Posterior vena cava (tissue), 2 donors: ENCODE results near the gene RPS6KB1. TPM values are rescaled to one million over a fixed set of nuclear protein-coding genes. Genes with fewer than 3 reads are reported as not detected.
"Not testable (repeated sequence)": the region's sequence is repeated elsewhere in the genome, so short reads cannot be mapped to it uniquely, and the experiment has no call there.

ENCODE experiments used
- DNase-seq: peaks from one replicate; pipeline ENCODE4 v3.0.0-alpha.2; 2020; ENCODE audit warnings: low spot score
- intact Hi-C, 2 donors: fragments of 100-400 bp; cut with DNase I; formaldehyde crosslinking; loops; one replicate each; pipeline versions ENCODE4 v1.14.1 to v1.14.2; 2022 to 2023
- total RNA-seq, 2 donors: library from RNA; stranded (reverse); fragmentation: NEBNext Ultra II Directional; extraction: Animal tissue kit (Norgen Biotek cat#: 25700); gene quantifications; one replicate each; pipeline ENCODE4 v1.2.1, GENCODE V29; 2021
- donor health status: DM: yes; HTN: yes; CAD: no.
- donor health status: DM: yes; HTN: yes; CAD: no.

Gene RPS6KB1
- total RNA-seq, 2 donors from 2014 or later, result 31.7 to 41.0 TPM

- DNase-seq, result no peak
Observed at GRCh38 chr17:59916446-59916845, 23.5 kb downstream of the RPS6KB1 start.

GRCh38 chr17:59920637-59921036 lies 27.7 kb downstream of the RPS6KB1 start:
- DNase-seq, intact Hi-C loops: not testable (repeated sequence)

More at GRCh38 chr17:59916446-59916845, 23.5 kb downstream of the RPS6KB1 start:
- intact Hi-C loops, result loop anchor here in 1 of 2 donors (10.0 kb wide), 1 partner anchor 128 kb away; no protein-coding TSS in a partner anchor

GRCh38 chr17:59930121-59930520 lies 37.2 kb downstream of the RPS6KB1 start:
- intact Hi-C loops, DNase-seq: not testable (repeated sequence)

GRCh38 chr17:59930768-59931167 lies 37.8 kb downstream of the RPS6KB1 start:
- DNase-seq, intact Hi-C loops: not testable (repeated sequence)

GRCh38 chr17:59933317-59933716 lies 40.4 kb downstream of the RPS6KB1 start:
- intact Hi-C loops, DNase-seq: not testable (repeated sequence)

- intact Hi-C loops, DNase-seq: not testable (repeated sequence)
Observed at GRCh38 chr17:59940697-59941096, 47.8 kb downstream of the RPS6KB1 start.

- intact Hi-C loops, result no loop called here
- DNase-seq, result no peak
Observed at GRCh38 chr17:59941131-59941530, 48.2 kb downstream of the RPS6KB1 start.

GRCh38 chr17:59946433-59946832 lies 53.5 kb downstream of the RPS6KB1 start:
- DNase-seq, intact Hi-C loops: not testable (repeated sequence)

GRCh38 chr17:59947310-59947709 lies 54.4 kb downstream of the RPS6KB1 start:
- intact Hi-C loops, DNase-seq: not testable (repeated sequence)

GRCh38 chr17:59950049-59950448 lies 57.1 kb downstream of the RPS6KB1 start:
- intact Hi-C loops, result no loop called here

GRCh38 chr17:59954856-59955255 lies 61.9 kb downstream of the RPS6KB1 start:
- intact Hi-C loops, result no loop called here
- DNase-seq, result no peak

More at GRCh38 chr17:59950049-59950448, 57.1 kb downstream of the RPS6KB1 start:
- DNase-seq, result no peak

GRCh38 chr17:59959574-59959973 lies 66.7 kb downstream of the RPS6KB1 start:
- intact Hi-C loops, DNase-seq: not testable (repeated sequence)

GRCh38 chr17:59962739-59963318 lies 69.9 kb downstream of the RPS6KB1 start:
- intact Hi-C loops, result loop anchor here in 1 of 2 donors (10.0 kb wide), 1 partner anchor 72 kb away; no protein-coding TSS in a partner anchor
- DNase-seq, result no peak

- peak; percentile 84 for DNase-seq
- intact Hi-C loops, result loop anchor here in 1 of 2 donors (10.0 kb wide), 1 partner anchor 71 kb away; no protein-coding TSS in a partner anchor
Observed at GRCh38 chr17:59963738-59964481, 71.0 kb downstream of the RPS6KB1 start.

- intact Hi-C loops, result loop anchor here in 1 of 2 donors (10.0 kb wide), 1 partner anchor 70 kb away; no protein-coding TSS in a partner anchor
Observed at GRCh38 chr17:59964482-59965328, 71.8 kb downstream of the RPS6KB1 start, which contains the start of gene RNFT1. Gene RNFT1, minus strand, starts transcription at chr17:59964740. Its CDS starts 77 bp downstream, at chr17:59964663.

GRCh38 chr17:59971771-59972170 lies 78.8 kb downstream of the RPS6KB1 start:
- intact Hi-C loops, result not testable (repeated sequence)

More at GRCh38 chr17:59964482-59965328, 71.8 kb downstream of the RPS6KB1 start, which contains the start of gene RNFT1:
- peak; percentile 97 for DNase-seq

GRCh38 chr17:59972778-59973177 lies 79.9 kb downstream of the RPS6KB1 start:
- intact Hi-C loops, result no loop called here
- DNase-seq, result no peak

More at GRCh38 chr17:59971771-59972170, 78.8 kb downstream of the RPS6KB1 start:
- not testable (repeated sequence) for DNase-seq

GRCh38 chr17:59973483-59973882 lies 80.6 kb downstream of the RPS6KB1 start:
- intact Hi-C loops, DNase-seq: not testable (repeated sequence)

- intact Hi-C loops, DNase-seq: not testable (repeated sequence)
Observed at GRCh38 chr17:59975166-59975565, 82.2 kb downstream of the RPS6KB1 start.
